ENCODE results near the gene CUX1. TPM values are rescaled to one million over a fixed set of nuclear protein-coding genes. Genes with fewer than 3 reads are reported as not detected.

Gene CUX1
- total and polyA plus RNA-seq, 10 of the 15 experiments (the other 5 are each of a cell fraction or from before 2014, with no cell fraction given): 6.1 to 48.6 (median 25.9) TPM

GRCh38 chr7:101854084-101854865 is 36.8 kb downstream of the CUX1 start (continued):
- no peak for TF ChIP-seq KDM1A (IDR thresholded peaks at IDR 0.05; ENCODE audit: borderline replicate concordance)

DNA sequence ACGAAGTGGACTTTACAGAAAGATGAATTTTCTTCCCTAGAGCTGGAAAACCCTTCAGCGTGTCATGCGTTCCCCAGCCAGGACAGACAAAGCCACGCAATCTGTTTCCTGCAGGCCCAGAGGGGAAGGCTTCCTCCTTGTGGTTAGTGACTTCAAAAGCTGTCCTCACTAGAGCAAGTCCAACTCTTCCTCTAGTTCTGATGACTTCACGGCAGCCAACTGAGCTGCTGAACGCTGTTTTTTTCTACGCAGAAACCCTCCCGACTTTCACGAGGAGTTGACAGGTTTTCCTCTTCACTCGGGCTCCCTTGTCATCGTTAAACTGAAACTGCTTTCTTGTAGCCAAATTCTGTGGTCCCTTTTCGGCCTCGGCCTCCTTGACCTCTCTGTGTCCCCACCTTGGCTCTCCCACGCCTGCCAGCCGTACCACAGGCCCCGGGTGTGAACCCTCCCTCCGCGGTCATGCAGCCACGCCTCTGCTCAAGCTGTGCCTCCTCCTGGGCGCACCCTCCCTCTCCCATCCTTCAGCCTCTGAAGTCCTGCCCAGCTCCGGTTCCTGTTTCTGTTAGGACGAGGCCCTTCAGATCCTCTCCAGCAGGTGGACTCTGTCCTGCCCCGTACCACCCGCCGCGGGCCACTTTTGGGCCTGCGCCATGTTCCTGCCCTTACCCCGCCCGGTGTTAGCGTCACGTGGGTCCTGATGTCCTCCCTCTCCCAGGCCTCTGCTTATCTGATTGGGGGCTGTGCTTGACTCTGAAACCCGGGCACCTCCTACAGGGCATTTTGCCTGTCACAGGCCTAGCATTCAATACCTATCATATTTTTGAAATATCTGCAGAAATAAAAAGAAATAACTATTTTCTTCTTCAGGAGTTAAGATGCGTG is 39.3 kb downstream of the CUX1 start:
- peak overlapping the region; percentile 33; the same call in 1 of the 2 replicates for H3K4me3 ChIP-seq
- peak; percentile 95 for FAIRE-seq
- SMC1A ChIA-PET (ENCODE audit: uncharacterized antibody, unreplicated experiment): interaction anchor here (0.7 to 3.8 kb wide), 25 partner anchors 15 to 380 kb away, joined by 3 to 27 read pairs (median 5); partner anchors contain the start of gene CUX1
- POLR2A ChIA-PET: interaction anchor here (0.6 to 2.1 kb wide), 9 partner anchors 27 to 449 kb away, joined by 3 to 5 read pairs (median 3); no protein-coding TSS in a partner anchor
- WGBS (ENCODE audit: insufficient coverage, insufficient replicate concordance, low lambda C conversion rate, missing lambda C conversion rate): under 1% methylated on average over 33 of the region's 33 CpGs
- H3K27ac ChIP-seq (ENCODE audit: control insufficient read depth, insufficient read depth): peak overlapping the region; percentile 84
- BruUV-seq (replicated peaks): TSS peak; percentile 73
- peak; percentile 95 for DNase-seq (ENCODE audit: low read depth, low spot score)
- peak overlapping the region; percentile 67 for H3K4me2 ChIP-seq (ENCODE audit: control insufficient read depth, insufficient read depth)
- peak overlapping the region; percentile 5 for H2AFZ ChIP-seq (ENCODE audit: control insufficient read depth, low read depth, low read length)
- H3K79me2 ChIP-seq (ENCODE audit: control insufficient read depth, insufficient read depth, low read length): peaks cover 32% of the 10 kb centered on the region
- H4K20me1 ChIP-seq (ENCODE audit: control insufficient read depth, insufficient read depth): peaks cover 3% of the 10 kb centered on the region; the same call in 1 of the 2 replicates
- H3K27me3 ChIP-seq (replicated peaks in 1 of 2; ENCODE audit: control insufficient read depth in 2 of 2, insufficient read depth in 2 of 2, low read length in 1 of 2): no peaks in the 10 kb centered on the region
- in situ Hi-C loops (cut with MboI) (no loop called here), intact Hi-C loops (cut with micrococcal nuclease; ENCODE audit: unreplicated experiment) (loop anchor here (1.0 to 10.0 kb wide), 8 partner anchors 42 to 586 kb away; no protein-coding TSS in a partner anchor)
- H3K4me1 ChIP-seq (ENCODE audit: control insufficient read depth, insufficient read depth, low read length): peaks cover 47% of the 10 kb centered on the region
- RAD21 ChIA-PET (ENCODE audit: unreplicated experiment): interaction anchor here (0.8 to 4.0 kb wide), 26 partner anchors 13 to 362 kb away, joined by 3 to 36 read pairs (median 4); no protein-coding TSS in a partner anchor
- ATAC-seq: peak; percentile 96
- peak overlapping the region; percentile 49 for H3K9ac ChIP-seq (ENCODE audit: control insufficient read depth, insufficient read depth, low read length)
- no peaks in the 10 kb centered on the region; a peak in 1 of 4 replicates for H3K36me3 ChIP-seq (ENCODE audit: control insufficient read depth in 2 of 2, insufficient read depth in 2 of 2, low read length in 1 of 2)
- CTCF ChIA-PET: interaction anchor here (0.6 to 3.2 kb wide), 23 partner anchors 8 to 380 kb away, joined by 3 to 15 read pairs (median 4); partner anchors contain the start of gene CUX1
- no peaks in the 10 kb centered on the region for H3K9me3 ChIP-seq (replicated peaks; ENCODE audit: control insufficient read depth, insufficient read depth, low read length)
- peak; percentile 75 for TF ChIP-seq MLLT1 (IDR thresholded peaks at IDR 0.05)
- TF ChIP-seq RELB (IDR thresholded peaks at IDR 0.05; ENCODE audit: low read depth): peak; percentile 64; the same call in 1 of the 2 replicates
- TF ChIP-seq CBX5 (IDR thresholded peaks at IDR 0.05; ENCODE audit: low read depth): no peak; the same call in 1 of the 2 replicates
- TF ChIP-seq ZNF622 (IDR thresholded peaks at IDR 0.05): no peak
- TF ChIP-seq NFYA (IDR thresholded peaks at IDR 0.05; ENCODE audit: borderline replicate concordance, low read depth, low read length): no peak
- peak; percentile 94 for TF ChIP-seq EED (IDR thresholded peaks at IDR 0.05; ENCODE audit: low read depth)
- TF ChIP-seq NFIC (IDR thresholded peaks at IDR 0.05; ENCODE audit: low read depth, low read length): peak; percentile 75
- peak; percentile 99 for TF ChIP-seq HDGF (IDR thresholded peaks at IDR 0.05)
- no peak for TF ChIP-seq CEBPZ (IDR thresholded peaks at IDR 0.05; ENCODE audit: low read depth, low read length)
